ENCODE measurements around the gene ADGRL1.

- TF ChIP-seq CTCF (IDR thresholded peaks at IDR 0.05): no peak
- TF ChIP-seq FOSL2 (IDR thresholded peaks at IDR 0.05; ENCODE audit: borderline replicate concordance, low read depth): no peak
- no peak for TF ChIP-seq POLR2AphosphoS5 (IDR thresholded peaks at IDR 0.05; ENCODE audit: low read depth, low read length)
- TF ChIP-seq TAF1 (IDR thresholded peaks at IDR 0.05; ENCODE audit: borderline replicate concordance, low read depth, low read length): no peak
- TF ChIP-seq RXRA (IDR thresholded peaks at IDR 0.05; ENCODE audit: borderline replicate concordance, low read depth): no peak
- no peak for TF ChIP-seq EZH2phosphoT487 (IDR thresholded peaks at IDR 0.05; ENCODE audit: borderline replicate concordance, low read depth)
- no peak for TF ChIP-seq CHD2 (IDR thresholded peaks at IDR 0.05; ENCODE audit: low read length, partially characterized antibody)
- no peak for TF ChIP-seq GATA2 (CRISPR knock-in tag; IDR thresholded peaks at IDR 0.05)
- TF ChIP-seq RAD21 (IDR thresholded peaks at IDR 0.05; ENCODE audit: low read length): no peak
- no peak for TF ChIP-seq NFIC (IDR thresholded peaks at IDR 0.05; ENCODE audit: borderline replicate concordance)
- no peak for TF ChIP-seq USF1 (IDR thresholded peaks at IDR 0.05; ENCODE audit: borderline replicate concordance, low read depth)
- TF ChIP-seq MAX (IDR thresholded peaks at IDR 0.05; ENCODE audit: low read depth): no peak
Observed at GRCh38 chr19:14183741-14184350, 22.1 kb downstream of the ADGRL1 start.
